Measurements from ENCODE around the gene OOEP. TPM values are rescaled to one million over a fixed set of nuclear protein-coding genes. Genes with fewer than 3 reads are reported as not detected.

The OOEP gene
- not detected for total RNA-seq

DNA sequence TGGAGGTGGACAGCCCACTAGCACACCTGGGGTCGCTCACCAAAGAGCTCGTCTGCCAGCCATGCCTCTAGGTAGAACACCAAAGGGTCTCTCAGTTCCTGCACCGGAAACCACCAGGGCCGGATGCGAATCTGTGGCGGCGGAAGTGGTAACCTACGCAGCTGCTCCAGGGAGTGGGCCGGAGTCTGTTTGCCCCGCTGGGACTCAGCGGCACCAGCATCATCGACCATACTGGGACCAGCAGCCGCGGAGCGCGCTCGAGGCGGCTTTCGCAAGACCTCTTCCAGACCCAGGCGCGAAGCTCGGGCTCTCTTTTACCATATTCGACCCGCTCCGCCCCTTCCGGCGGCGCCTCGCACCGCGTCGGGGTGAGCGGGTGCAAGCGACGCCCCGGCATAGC lies at the start of gene OOEP:
Gene OOEP, minus strand, starts transcription at position 335 of the 400 bp plus-strand sequence. Its CDS starts 105 bp downstream, at position 230.
- Histone ChIP-seq H3K4me1 (no peaks in the 10 kb centered on the region), H3K27ac (no peak within 1 kb of the TSS), H3K9me3 (no peaks in the 10 kb centered on the region), H3K36me3 (no peaks in the 10 kb centered on the region), H3K4me3 (no peak within 1 kb of the TSS), H3K27me3 (no peaks in the 10 kb centered on the region)
- ATAC-seq (no peak), DNase-seq (no peak)
- intact Hi-C loops (cut with DNase I; ENCODE audit: low total_unique reads) (no loop called here), in situ Hi-C loops (cut with MboI; ENCODE audit: low sequenced_read_pairs in 4 of 4) (no loop called here)
- TF ChIP-seq POLR2A (IDR thresholded peaks at IDR 0.05) = no peak
- TF ChIP-seq, protein P1, sequence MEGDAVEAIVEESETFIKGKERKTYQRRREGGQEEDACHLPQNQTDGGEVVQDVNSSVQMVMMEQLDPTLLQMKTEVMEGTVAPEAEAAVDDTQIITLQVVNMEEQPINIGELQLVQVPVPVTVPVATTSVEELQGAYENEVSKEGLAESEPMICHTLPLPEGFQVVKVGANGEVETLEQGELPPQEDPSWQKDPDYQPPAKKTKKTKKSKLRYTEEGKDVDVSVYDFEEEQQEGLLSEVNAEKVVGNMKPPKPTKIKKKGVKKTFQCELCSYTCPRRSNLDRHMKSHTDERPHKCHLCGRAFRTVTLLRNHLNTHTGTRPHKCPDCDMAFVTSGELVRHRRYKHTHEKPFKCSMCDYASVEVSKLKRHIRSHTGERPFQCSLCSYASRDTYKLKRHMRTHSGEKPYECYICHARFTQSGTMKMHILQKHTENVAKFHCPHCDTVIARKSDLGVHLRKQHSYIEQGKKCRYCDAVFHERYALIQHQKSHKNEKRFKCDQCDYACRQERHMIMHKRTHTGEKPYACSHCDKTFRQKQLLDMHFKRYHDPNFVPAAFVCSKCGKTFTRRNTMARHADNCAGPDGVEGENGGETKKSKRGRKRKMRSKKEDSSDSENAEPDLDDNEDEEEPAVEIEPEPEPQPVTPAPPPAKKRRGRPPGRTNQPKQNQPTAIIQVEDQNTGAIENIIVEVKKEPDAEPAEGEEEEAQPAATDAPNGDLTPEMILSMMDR (IDR thresholded peaks at IDR 0.05 in 4 of 5, conservative IDR thresholded peaks at IDR 0.05 in 1 of 5) = no peak

DNA sequence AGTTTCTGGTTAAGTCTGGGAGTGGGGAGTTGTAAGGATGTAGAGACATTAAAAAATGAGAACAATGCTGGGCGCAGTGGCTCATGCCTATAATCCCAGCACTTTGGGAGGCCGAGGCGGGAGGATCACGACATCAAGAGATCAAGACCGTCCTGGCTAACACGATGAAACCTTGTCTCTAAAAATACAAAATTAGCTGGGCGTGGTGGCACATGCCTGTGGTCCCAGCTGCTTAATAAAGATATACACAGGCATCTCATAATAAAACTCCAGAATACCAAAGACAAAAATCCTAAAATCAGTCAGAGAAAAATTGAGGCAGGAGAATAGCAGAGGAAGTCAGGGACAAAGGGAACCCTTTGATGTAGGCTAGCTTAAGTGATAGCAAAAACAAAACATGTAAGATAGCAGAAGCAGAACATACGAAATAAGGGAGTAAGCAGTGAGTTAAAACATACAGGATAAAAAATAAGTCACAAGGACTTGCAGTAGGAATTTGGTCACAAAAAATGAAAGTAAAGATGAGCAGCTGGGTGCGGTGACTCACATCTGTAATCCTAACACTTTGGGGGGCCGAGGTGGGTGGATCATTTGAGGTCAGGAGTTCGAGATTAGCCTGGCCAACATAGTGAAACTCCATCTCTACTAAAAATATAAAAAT lies 48.5 kb upstream of the OOEP start:
- no peak for DNase-seq
- H3K36me3 ChIP-seq = no peaks in the 10 kb centered on the region
- TF ChIP-seq, protein P1 (IDR thresholded peaks at IDR 0.05 in 4 of 5, conservative IDR thresholded peaks at IDR 0.05 in 1 of 5) = no peak
- no peak for TF ChIP-seq POLR2A (IDR thresholded peaks at IDR 0.05)
- H3K4me3 ChIP-seq = no peak overlapping the region
- H3K4me1 ChIP-seq = no peaks in the 10 kb centered on the region
- ATAC-seq = no peak
- no peaks in the 10 kb centered on the region for H3K9me3 ChIP-seq
- intact Hi-C loops (cut with DNase I; ENCODE audit: low total_unique reads) (no loop called here), in situ Hi-C loops (cut with MboI; ENCODE audit: low sequenced_read_pairs in 4 of 4) (no loop called here)
- no peak overlapping the region for H3K27ac ChIP-seq
- H3K27me3 ChIP-seq = no peaks in the 10 kb centered on the region

DNA sequence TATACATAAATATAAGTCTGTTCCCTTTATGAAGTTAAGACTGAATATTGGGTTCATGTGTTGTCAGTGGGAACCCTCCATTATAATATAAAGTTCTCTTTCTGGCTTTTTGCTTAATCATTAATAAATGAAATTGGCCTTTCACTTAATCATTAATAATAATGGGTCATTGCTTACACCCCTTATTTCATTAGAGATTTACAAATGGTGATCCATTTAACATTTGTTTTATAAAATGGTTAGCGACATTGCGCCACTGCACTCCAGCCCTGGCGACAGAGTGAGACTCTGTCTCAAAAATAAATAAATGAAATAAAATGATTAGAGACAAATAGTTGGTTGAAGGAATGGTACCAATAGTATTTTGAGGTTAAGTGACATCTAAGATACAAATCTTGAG lies 43.4 kb upstream of the OOEP start:
- intact Hi-C loops (cut with DNase I; ENCODE audit: low total_unique reads) = no loop called here

DNA sequence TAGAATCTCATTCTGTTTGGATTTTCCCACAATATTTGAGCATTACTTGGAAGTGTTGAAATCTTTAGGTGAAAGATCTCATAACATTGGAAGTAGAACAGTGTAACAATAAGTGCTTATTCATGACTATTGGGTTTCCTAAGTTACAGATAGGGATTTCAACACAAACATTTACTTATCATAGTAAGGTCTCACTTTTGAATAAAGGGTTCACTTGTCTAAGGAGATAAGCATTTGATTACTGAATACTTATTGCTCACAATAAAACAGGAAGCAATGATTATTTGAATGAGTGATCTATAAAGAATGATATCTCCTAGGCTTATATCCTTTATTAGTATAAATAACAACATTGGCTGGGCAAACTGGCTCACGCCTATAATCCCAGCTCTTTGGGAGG lies 39.7 kb upstream of the OOEP start:
- DNase-seq (no peak), ATAC-seq (no peak)
- Histone ChIP-seq H3K27ac (no peak overlapping the region), H3K4me1 (no peaks in the 10 kb centered on the region), H3K9me3 (no peaks in the 10 kb centered on the region), H3K4me3 (no peak overlapping the region), H3K27me3 (no peaks in the 10 kb centered on the region), H3K36me3 (no peaks in the 10 kb centered on the region)
- TF ChIP-seq, protein P1 (IDR thresholded peaks at IDR 0.05 in 4 of 5, conservative IDR thresholded peaks at IDR 0.05 in 1 of 5) = no peak
- TF ChIP-seq POLR2A (IDR thresholded peaks at IDR 0.05) = no peak
- intact Hi-C loops (cut with DNase I; ENCODE audit: low total_unique reads) = no loop called here
- in situ Hi-C loops (cut with MboI; ENCODE audit: low sequenced_read_pairs in 4 of 4) = no loop called here

More for the DNA sequence above, 43.4 kb upstream of the OOEP start:
- ATAC-seq (no peak), DNase-seq (no peak)
- no peak for TF ChIP-seq POLR2A (IDR thresholded peaks at IDR 0.05)
- TF ChIP-seq, protein P1 (IDR thresholded peaks at IDR 0.05 in 4 of 5, conservative IDR thresholded peaks at IDR 0.05 in 1 of 5) = no peak
- Histone ChIP-seq H3K36me3 (no peaks in the 10 kb centered on the region), H3K27me3 (no peaks in the 10 kb centered on the region), H3K4me3 (no peak overlapping the region), H3K4me1 (no peaks in the 10 kb centered on the region), H3K27ac (no peak overlapping the region), H3K9me3 (no peaks in the 10 kb centered on the region)
- in situ Hi-C loops (cut with MboI; ENCODE audit: low sequenced_read_pairs in 4 of 4) = no loop called here

DNA sequence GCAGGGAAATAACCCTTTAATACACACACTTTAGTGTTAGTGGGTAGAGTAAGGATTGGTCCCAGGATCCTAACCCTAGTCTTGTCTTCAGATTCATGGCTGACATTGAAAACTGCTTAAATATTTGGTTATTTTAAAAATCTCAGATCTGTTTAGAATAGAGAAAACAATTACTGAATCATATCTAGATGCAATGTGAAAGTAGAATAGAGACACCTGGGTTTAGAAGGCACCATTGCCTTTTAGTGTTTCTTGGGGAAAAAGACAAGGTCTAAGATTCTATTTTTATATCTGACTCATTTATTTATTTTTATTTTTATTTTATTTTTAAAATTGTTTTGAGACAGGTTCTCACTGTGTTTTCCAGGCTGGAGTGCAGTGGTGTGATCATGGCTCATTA lies 31.0 kb upstream of the OOEP start:
- H3K27ac ChIP-seq = no peak overlapping the region
- H3K4me3 ChIP-seq = no peak overlapping the region
- ATAC-seq (no peak), DNase-seq (no peak)
- in situ Hi-C loops (cut with MboI; ENCODE audit: low sequenced_read_pairs in 4 of 4) (no loop called here), intact Hi-C loops (cut with DNase I; ENCODE audit: low total_unique reads) (no loop called here)
- no peaks in the 10 kb centered on the region for H3K27me3 ChIP-seq
- H3K36me3 ChIP-seq = no peaks in the 10 kb centered on the region
- no peak for TF ChIP-seq POLR2A (IDR thresholded peaks at IDR 0.05)
- TF ChIP-seq, protein P1 (IDR thresholded peaks at IDR 0.05 in 4 of 5, conservative IDR thresholded peaks at IDR 0.05 in 1 of 5) = no peak
- H3K4me1 ChIP-seq = no peaks in the 10 kb centered on the region
- H3K9me3 ChIP-seq = no peaks in the 10 kb centered on the region
